ENCODE results near the gene IGFALS. TPM values are rescaled to one million over a fixed set of nuclear protein-coding genes. Genes with fewer than 3 reads are reported as not detected.
"Not testable (repeated sequence)": the region's sequence is repeated elsewhere in the genome, so short reads cannot be mapped to it uniquely, and the experiment has no call there.

IGFALS gene
- total RNA-seq, 1 donor from 2014 or later: 0.12 TPM

DNA sequence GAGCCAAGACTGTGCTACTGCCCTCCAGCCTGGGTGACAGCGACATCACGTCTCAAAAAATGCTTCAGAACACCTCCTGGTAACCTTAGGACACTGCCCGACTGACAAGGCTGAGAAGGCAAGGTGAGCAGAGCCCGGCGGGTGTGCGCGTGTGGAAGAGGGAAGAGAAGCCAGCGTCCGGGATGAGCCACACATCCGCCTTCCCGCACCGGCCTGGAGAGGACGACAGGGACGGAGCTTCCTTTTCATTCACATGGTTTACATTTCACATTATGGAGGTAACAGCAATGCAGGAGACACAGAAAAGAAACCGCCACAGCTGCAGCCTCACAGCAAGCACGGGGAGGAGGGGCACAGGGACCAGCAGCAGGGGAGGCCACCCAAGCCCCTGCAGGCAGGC, 16.6 kb upstream of the IGFALS start:
- Mint-ChIP-seq H3K27ac (ENCODE audit: unreplicated experiment) (no peak overlapping the region), H3K36me3 (ENCODE audit: low read depth) (peaks cover 16% of the 10 kb centered on the region), H3K4me3 (ENCODE audit: unreplicated experiment) (no peak overlapping the region), H3K4me1 (ENCODE audit: low read depth) (peaks cover 12% of the 10 kb centered on the region), H3K27me3 (ENCODE audit: low read depth) (no peaks in the 10 kb centered on the region), H3K9me3 (ENCODE audit: low read depth) (no peaks in the 10 kb centered on the region)
- no peak for DNase-seq (ENCODE audit: low spot score)
- TF ChIP-seq, protein P1, sequence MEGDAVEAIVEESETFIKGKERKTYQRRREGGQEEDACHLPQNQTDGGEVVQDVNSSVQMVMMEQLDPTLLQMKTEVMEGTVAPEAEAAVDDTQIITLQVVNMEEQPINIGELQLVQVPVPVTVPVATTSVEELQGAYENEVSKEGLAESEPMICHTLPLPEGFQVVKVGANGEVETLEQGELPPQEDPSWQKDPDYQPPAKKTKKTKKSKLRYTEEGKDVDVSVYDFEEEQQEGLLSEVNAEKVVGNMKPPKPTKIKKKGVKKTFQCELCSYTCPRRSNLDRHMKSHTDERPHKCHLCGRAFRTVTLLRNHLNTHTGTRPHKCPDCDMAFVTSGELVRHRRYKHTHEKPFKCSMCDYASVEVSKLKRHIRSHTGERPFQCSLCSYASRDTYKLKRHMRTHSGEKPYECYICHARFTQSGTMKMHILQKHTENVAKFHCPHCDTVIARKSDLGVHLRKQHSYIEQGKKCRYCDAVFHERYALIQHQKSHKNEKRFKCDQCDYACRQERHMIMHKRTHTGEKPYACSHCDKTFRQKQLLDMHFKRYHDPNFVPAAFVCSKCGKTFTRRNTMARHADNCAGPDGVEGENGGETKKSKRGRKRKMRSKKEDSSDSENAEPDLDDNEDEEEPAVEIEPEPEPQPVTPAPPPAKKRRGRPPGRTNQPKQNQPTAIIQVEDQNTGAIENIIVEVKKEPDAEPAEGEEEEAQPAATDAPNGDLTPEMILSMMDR (IDR thresholded peaks at IDR 0.05): no peak

DNA sequence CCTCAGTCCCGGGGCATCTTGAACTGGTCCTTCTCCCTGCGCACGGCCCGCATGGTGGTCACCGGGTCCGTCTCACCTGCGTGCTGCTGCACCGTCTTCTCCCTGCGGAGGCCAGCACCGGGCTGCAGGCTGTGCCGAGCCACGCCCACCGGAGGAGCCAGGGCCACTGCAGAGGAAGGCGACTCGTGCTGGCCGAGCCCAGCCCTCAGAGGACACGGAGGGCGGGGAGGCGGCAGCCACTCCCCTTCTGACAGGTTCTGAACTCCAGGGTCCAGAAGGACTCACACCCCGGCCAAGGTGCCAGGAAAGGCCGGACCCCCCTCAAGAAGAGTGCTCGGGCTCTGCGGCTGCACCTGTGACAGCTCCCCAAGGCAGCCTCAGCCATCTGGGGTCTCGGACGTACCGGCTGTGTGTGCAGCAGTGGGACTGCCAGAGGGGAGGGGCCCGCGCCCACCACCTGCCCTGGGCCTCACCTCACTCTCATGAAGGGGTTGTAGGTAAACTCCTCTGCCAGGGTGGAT, 15.8 kb upstream of the IGFALS start:
- TF ChIP-seq, protein P1 (IDR thresholded peaks at IDR 0.05): no peak
- H3K4me1 Mint-ChIP-seq (ENCODE audit: low read depth): peaks cover 12% of the 10 kb centered on the region
- no peak overlapping the region for H3K27ac Mint-ChIP-seq (ENCODE audit: unreplicated experiment)
- H3K9me3 Mint-ChIP-seq (ENCODE audit: low read depth): no peaks in the 10 kb centered on the region
- H3K4me3 Mint-ChIP-seq (ENCODE audit: unreplicated experiment): no peak overlapping the region
- no peaks in the 10 kb centered on the region for H3K27me3 Mint-ChIP-seq (ENCODE audit: low read depth)
- no peak for DNase-seq (ENCODE audit: low spot score)
- H3K36me3 Mint-ChIP-seq (ENCODE audit: low read depth): peaks cover 16% of the 10 kb centered on the region

DNA sequence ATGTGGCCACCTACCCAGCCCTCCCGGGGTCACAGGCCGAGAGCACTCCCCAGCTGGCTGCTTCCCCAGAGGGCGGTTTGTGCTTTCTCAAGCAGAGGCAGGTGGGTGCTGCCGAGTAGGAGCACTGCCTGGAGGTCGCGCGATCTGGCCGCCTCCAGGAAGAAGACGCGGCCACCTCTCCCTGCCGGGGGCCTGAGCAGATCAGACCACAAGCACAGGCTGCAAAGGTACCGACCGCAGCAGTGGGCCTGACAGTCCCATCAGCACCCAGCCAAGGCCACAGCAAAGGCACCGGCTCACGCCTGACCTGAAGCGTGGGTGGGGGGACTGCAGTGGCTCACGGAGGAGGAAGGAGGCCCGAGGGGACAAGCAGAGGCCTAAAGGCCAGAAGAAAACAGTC, 15.2 kb upstream of the IGFALS start:
- no peaks in the 10 kb centered on the region for H3K27me3 Mint-ChIP-seq (ENCODE audit: low read depth)
- H3K9me3 Mint-ChIP-seq (ENCODE audit: low read depth): no peaks in the 10 kb centered on the region
- H3K4me3 Mint-ChIP-seq (ENCODE audit: unreplicated experiment): no peak overlapping the region
- TF ChIP-seq, protein P1 (IDR thresholded peaks at IDR 0.05): no peak
- peaks cover 12% of the 10 kb centered on the region for H3K4me1 Mint-ChIP-seq (ENCODE audit: low read depth)
- H3K27ac Mint-ChIP-seq (ENCODE audit: unreplicated experiment): no peak overlapping the region
- DNase-seq (ENCODE audit: low spot score): no peak
- H3K36me3 Mint-ChIP-seq (ENCODE audit: low read depth): peaks cover 16% of the 10 kb centered on the region

DNA sequence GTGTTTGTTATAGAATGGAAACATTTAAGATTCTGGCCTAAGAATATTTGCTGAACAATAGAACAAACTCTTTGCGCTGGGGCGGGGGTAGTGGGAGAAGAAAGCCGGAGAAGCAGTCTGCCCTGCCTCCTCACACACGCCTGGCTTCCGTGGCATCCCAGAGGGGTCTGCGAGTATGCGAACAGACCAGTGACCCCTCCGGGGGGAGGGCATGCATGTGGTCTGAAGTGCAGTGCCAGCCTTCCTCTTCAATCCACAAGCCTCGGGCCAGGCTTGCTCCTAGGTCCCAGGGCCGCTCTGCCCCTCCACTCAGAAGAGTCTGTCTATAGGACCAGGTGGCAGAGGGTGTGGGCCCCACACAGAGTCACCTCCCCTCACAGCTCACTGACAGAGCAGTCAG, 14.1 kb upstream of the IGFALS start:
- H3K4me3 Mint-ChIP-seq (ENCODE audit: unreplicated experiment): no peak overlapping the region
- peaks cover 16% of the 10 kb centered on the region for H3K36me3 Mint-ChIP-seq (ENCODE audit: low read depth)
- H3K27me3 Mint-ChIP-seq (ENCODE audit: low read depth): no peaks in the 10 kb centered on the region
- H3K27ac Mint-ChIP-seq (ENCODE audit: unreplicated experiment): no peak overlapping the region
- peaks cover 4% of the 10 kb centered on the region for H3K4me1 Mint-ChIP-seq (ENCODE audit: low read depth)
- no peak for DNase-seq (ENCODE audit: low spot score)
- TF ChIP-seq, protein P1 (IDR thresholded peaks at IDR 0.05): no peak
- no peaks in the 10 kb centered on the region for H3K9me3 Mint-ChIP-seq (ENCODE audit: low read depth)

DNA sequence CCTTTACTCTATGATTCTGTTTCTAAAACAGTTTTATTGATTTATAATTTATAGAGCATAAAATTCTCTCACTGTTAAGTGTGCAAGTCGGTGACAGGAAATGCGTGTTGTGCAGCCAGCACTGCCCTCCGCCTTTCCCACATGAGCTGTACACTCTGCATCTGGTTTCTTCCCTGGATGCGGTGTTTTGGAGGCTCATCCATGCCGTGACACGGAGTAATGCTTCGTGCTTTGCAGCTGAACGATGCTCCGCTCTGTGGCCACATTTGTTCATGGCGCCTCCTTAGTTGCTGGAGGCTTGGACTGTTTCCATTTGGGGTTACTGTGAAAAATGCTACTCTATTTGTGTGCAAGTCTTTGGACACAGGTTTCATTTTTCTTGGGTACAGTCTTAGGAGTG, 7.2 kb upstream of the IGFALS start:
- peaks cover 17% of the 10 kb centered on the region for H3K9me3 Mint-ChIP-seq (ENCODE audit: low read depth)
- DNase-seq (ENCODE audit: low spot score): no peak
- H3K27ac Mint-ChIP-seq (ENCODE audit: unreplicated experiment): no peak overlapping the region
- H3K36me3 Mint-ChIP-seq (ENCODE audit: low read depth): peaks cover 3% of the 10 kb centered on the region
- no peaks in the 10 kb centered on the region for H3K27me3 Mint-ChIP-seq (ENCODE audit: low read depth)
- no peak overlapping the region for H3K4me3 Mint-ChIP-seq (ENCODE audit: unreplicated experiment)
- H3K4me1 Mint-ChIP-seq (ENCODE audit: low read depth): no peaks in the 10 kb centered on the region
- TF ChIP-seq, protein P1 (IDR thresholded peaks at IDR 0.05): no peak

DNA sequence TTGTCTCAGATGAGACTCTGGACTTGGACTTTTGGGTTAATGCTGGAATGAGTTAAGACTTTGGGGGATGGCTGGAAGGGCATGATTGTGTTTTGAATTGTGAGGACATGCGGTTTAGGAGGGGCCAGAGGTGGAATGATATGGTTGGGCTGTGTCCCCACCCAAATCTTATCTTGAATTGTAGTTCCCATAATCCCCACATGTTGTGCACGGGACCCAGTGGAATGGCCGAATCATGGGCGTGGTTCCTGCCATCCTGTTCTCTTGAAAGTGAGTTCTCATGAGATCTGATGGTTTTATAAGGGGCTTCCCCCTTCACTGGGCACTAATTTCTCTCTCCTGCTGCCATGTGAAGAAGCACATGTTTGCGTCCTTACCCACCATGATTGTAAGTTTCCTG, 5.8 kb upstream of the IGFALS start:
- not testable (repeated sequence) for H3K27me3 Mint-ChIP-seq (ENCODE audit: low read depth); H3K27ac Mint-ChIP-seq (ENCODE audit: unreplicated experiment); H3K4me1 Mint-ChIP-seq (ENCODE audit: low read depth); H3K36me3 Mint-ChIP-seq (ENCODE audit: low read depth); DNase-seq (ENCODE audit: low spot score); H3K4me3 Mint-ChIP-seq (ENCODE audit: unreplicated experiment)
- peaks cover 17% of the 10 kb centered on the region for H3K9me3 Mint-ChIP-seq (ENCODE audit: low read depth)

Measured in chondrocyte (in vitro differentiated cells).